ENCODE measurements around the gene RGS7. TPM values are rescaled to one million over a fixed set of nuclear protein-coding genes. Genes with fewer than 3 reads are reported as not detected.

Gene RGS7
- total RNA-seq, 2 donors from 2014 or later = 0.10 to 0.24 TPM

GRCh38 chr1:240806200-240806745 is 550.7 kb downstream of the RGS7 start:
- H3K36me3 ChIP-seq = no peaks in the 10 kb centered on the region
- TF ChIP-seq CTCF (IDR thresholded peaks at IDR 0.05) = no peak
- intact Hi-C loops (cut with DNase I) = no loop called here
- no peak overlapping the region for H3K4me3 ChIP-seq
- H3K27me3 ChIP-seq = no peaks in the 10 kb centered on the region
- H3K4me1 ChIP-seq = no peaks in the 10 kb centered on the region
- H3K9ac ChIP-seq (ENCODE audit: low read depth in 2 of 2, low read length in 2 of 2) = no peak overlapping the region
- H3K9me3 ChIP-seq = no peaks in the 10 kb centered on the region
- no peak for DNase-seq
- no peak overlapping the region for H3K27ac ChIP-seq

- Histone ChIP-seq H3K27me3 (no peaks in the 10 kb centered on the region), H3K4me1 (no peaks in the 10 kb centered on the region), H3K4me3 (no peak overlapping the region), H3K9ac (ENCODE audit: low read depth in 2 of 2, low read length in 2 of 2) (no peak overlapping the region), H3K36me3 (no peaks in the 10 kb centered on the region), H3K27ac (no peak overlapping the region), H3K9me3 (no peaks in the 10 kb centered on the region)
- no peak for TF ChIP-seq CTCF (IDR thresholded peaks at IDR 0.05)
- intact Hi-C loops (cut with DNase I) = no loop called here
- DNase-seq = no peak
Measured at GRCh38 chr1:240804475-240804874, 552.5 kb downstream of the RGS7 start.

- Histone ChIP-seq H3K4me1 (no peaks in the 10 kb centered on the region), H3K27me3 (no peaks in the 10 kb centered on the region), H3K36me3 (no peaks in the 10 kb centered on the region), H3K27ac (no peak overlapping the region), H3K4me3 (no peak overlapping the region), H3K9ac (ENCODE audit: low read depth in 2 of 2, low read length in 2 of 2) (no peak overlapping the region), H3K9me3 (no peaks in the 10 kb centered on the region)
- no peak for TF ChIP-seq CTCF (IDR thresholded peaks at IDR 0.05)
- intact Hi-C loops (cut with DNase I) = no loop called here
- DNase-seq = peak; percentile 35
Measured at GRCh38 chr1:240803151-240803550, 553.9 kb downstream of the RGS7 start.

- no peak for TF ChIP-seq CTCF (IDR thresholded peaks at IDR 0.05)
- H3K4me3 ChIP-seq = no peak overlapping the region
- H3K36me3 ChIP-seq = no peaks in the 10 kb centered on the region
- no peaks in the 10 kb centered on the region for H3K27me3 ChIP-seq
- no peaks in the 10 kb centered on the region for H3K4me1 ChIP-seq
- no peak overlapping the region for H3K9ac ChIP-seq (ENCODE audit: low read depth in 2 of 2, low read length in 2 of 2)
- DNase-seq = no peak
- H3K9me3 ChIP-seq = no peaks in the 10 kb centered on the region
- no peak overlapping the region for H3K27ac ChIP-seq
- intact Hi-C loops (cut with DNase I) = no loop called here
Measured at GRCh38 chr1:240802271-240802670, 554.7 kb downstream of the RGS7 start.

GRCh38 chr1:240801442-240801841 is 555.6 kb downstream of the RGS7 start:
- Histone ChIP-seq H3K27ac (no peak overlapping the region), H3K4me3 (no peak overlapping the region), H3K9ac (ENCODE audit: low read depth in 2 of 2, low read length in 2 of 2) (no peak overlapping the region), H3K4me1 (no peaks in the 10 kb centered on the region), H3K9me3 (no peaks in the 10 kb centered on the region), H3K36me3 (no peaks in the 10 kb centered on the region), H3K27me3 (no peaks in the 10 kb centered on the region)
- TF ChIP-seq CTCF (IDR thresholded peaks at IDR 0.05) = no peak
- intact Hi-C loops (cut with DNase I) = no loop called here
- DNase-seq = no peak
